ENCODE data around the gene SSC5D. TPM values are rescaled to one million over a fixed set of nuclear protein-coding genes. Genes with fewer than 3 reads are reported as not detected.

SSC5D gene
- total RNA-seq, 1 donor from 2014 or later, result 1.1 TPM

GRCh38 chr19:55538132-55538531, 49.9 kb downstream of the SSC5D start:
- no peaks in the 10 kb centered on the region for H3K36me3 Mint-ChIP-seq (ENCODE audit: insufficient read depth)

GRCh38 chr19:55539090-55539984, 51.1 kb downstream of the SSC5D start:
- Mint-ChIP-seq H3K4me1 (ENCODE audit: low read depth) (no peaks in the 10 kb centered on the region), H3K4me3 (ENCODE audit: low read depth) (no peak overlapping the region), H3K9me3 (ENCODE audit: low read depth) (peaks cover 4% of the 10 kb centered on the region), H3K36me3 (ENCODE audit: insufficient read depth) (no peaks in the 10 kb centered on the region), H3K27me3 (peaks cover 9% of the 10 kb centered on the region), H3K27ac (peak overlapping the region; percentile 76)
- TF ChIP-seq CTCF (IDR thresholded peaks at IDR 0.05; ENCODE audit: unreplicated experiment), result no peak
- no peak for DNase-seq (ENCODE audit: low spot score, unreplicated experiment)

More at GRCh38 chr19:55538132-55538531, 49.9 kb downstream of the SSC5D start:
- H3K9me3 Mint-ChIP-seq (ENCODE audit: low read depth), result no peaks in the 10 kb centered on the region
- no peak overlapping the region for H3K27ac Mint-ChIP-seq
- H3K27me3 Mint-ChIP-seq, result peaks cover 5% of the 10 kb centered on the region
- no peak overlapping the region for H3K4me3 Mint-ChIP-seq (ENCODE audit: low read depth)
- no peak for TF ChIP-seq CTCF (IDR thresholded peaks at IDR 0.05; ENCODE audit: unreplicated experiment)
- H3K4me1 Mint-ChIP-seq (ENCODE audit: low read depth), result no peaks in the 10 kb centered on the region
- DNase-seq (ENCODE audit: low spot score, unreplicated experiment), result no peak

- no peak for DNase-seq (ENCODE audit: low spot score, unreplicated experiment)
- Mint-ChIP-seq H3K27me3 (peaks cover 15% of the 10 kb centered on the region), H3K9me3 (ENCODE audit: low read depth) (peaks cover 4% of the 10 kb centered on the region), H3K4me3 (ENCODE audit: low read depth) (no peak overlapping the region), H3K27ac (no peak overlapping the region), H3K4me1 (ENCODE audit: low read depth) (peaks cover 2% of the 10 kb centered on the region), H3K36me3 (ENCODE audit: insufficient read depth) (no peaks in the 10 kb centered on the region)
- no peak for TF ChIP-seq CTCF (IDR thresholded peaks at IDR 0.05; ENCODE audit: unreplicated experiment)
Measured at GRCh38 chr19:55540619-55541018, 52.4 kb downstream of the SSC5D start.

GRCh38 chr19:55541091-55541490, 52.9 kb downstream of the SSC5D start:
- Mint-ChIP-seq H3K36me3 (ENCODE audit: insufficient read depth) (no peaks in the 10 kb centered on the region), H3K27ac (no peak overlapping the region), H3K4me1 (ENCODE audit: low read depth) (peaks cover 2% of the 10 kb centered on the region), H3K4me3 (ENCODE audit: low read depth) (no peak overlapping the region), H3K27me3 (peaks cover 20% of the 10 kb centered on the region), H3K9me3 (ENCODE audit: low read depth) (peaks cover 4% of the 10 kb centered on the region)
- no peak for DNase-seq (ENCODE audit: low spot score, unreplicated experiment)
- no peak for TF ChIP-seq CTCF (IDR thresholded peaks at IDR 0.05; ENCODE audit: unreplicated experiment)

GRCh38 chr19:55542292-55542855, 54.1 kb downstream of the SSC5D start:
- Mint-ChIP-seq H3K27ac (no peak overlapping the region), H3K4me3 (ENCODE audit: low read depth) (no peak overlapping the region), H3K27me3 (peaks cover 20% of the 10 kb centered on the region), H3K4me1 (ENCODE audit: low read depth) (peaks cover 4% of the 10 kb centered on the region), H3K9me3 (ENCODE audit: low read depth) (peaks cover 4% of the 10 kb centered on the region), H3K36me3 (ENCODE audit: insufficient read depth) (no peaks in the 10 kb centered on the region)
- TF ChIP-seq CTCF (IDR thresholded peaks at IDR 0.05; ENCODE audit: unreplicated experiment), result no peak
- no peak for DNase-seq (ENCODE audit: low spot score, unreplicated experiment)

All from progenitor cell of endocrine pancreas (in vitro differentiated cells).